ENCODE results near the gene CEP112. TPM values are rescaled to one million over a fixed set of nuclear protein-coding genes. Genes with fewer than 3 reads are reported as not detected.

CEP112 gene
- total and polyA plus RNA-seq, 2 donors (not counting 3 experiments of a cell fraction or from before 2014, with no cell fraction given): 1.5 to 25.3 TPM

- no peaks in the 10 kb centered on the region for H3K79me2 ChIP-seq (ENCODE audit: control insufficient read depth, insufficient read depth, low read length)
- H3K27me3 ChIP-seq (ENCODE audit: control insufficient read depth in 2 of 2, insufficient read depth in 2 of 2, low read length in 2 of 2): no peaks in the 10 kb centered on the region
- FAIRE-seq (no peak), DNase-seq (ENCODE audit: low read depth, low spot score) (no peak)
- ChIA-PET CTCF (no interaction called here), POLR2A (no interaction called here)
- no TSS peak for BruUV-seq (replicated peaks)
- H4K20me1 ChIP-seq (replicated peaks; ENCODE audit: control insufficient read depth, extremely low read depth, insufficient read depth, low read length): no peaks in the 10 kb centered on the region
- no peak overlapping the region for H3K4me2 ChIP-seq (ENCODE audit: insufficient read depth, low read length)
- intact Hi-C loops (cut with micrococcal nuclease) (no loop called here), dilution Hi-C loops (cut with MboI; ENCODE audit: extremely low pct_ligation_motif_present, low sequenced_read_pairs) (no loop called here)
- no peaks in the 10 kb centered on the region for H3K36me3 ChIP-seq (ENCODE audit: control insufficient read depth in 2 of 2, extremely low read depth in 1 of 2, insufficient read depth in 2 of 2, low read length in 2 of 2)
- H2AFZ ChIP-seq (ENCODE audit: low read depth, low read length): no peak overlapping the region
- H3K4me1 ChIP-seq (ENCODE audit: control insufficient read depth, extremely low read depth, insufficient read depth, low read length): peaks cover 9% of the 10 kb centered on the region
- H3K4me3 ChIP-seq (replicated peaks in 1 of 3; ENCODE audit: insufficient read depth in 1 of 3, low read depth in 1 of 3, low read length in 3 of 3): no peak overlapping the region
- TF ChIP-seq JUN (IDR thresholded peaks at IDR 0.05; ENCODE audit: borderline replicate concordance, insufficient read depth, insufficient read length, low read depth): no peak
- TF ChIP-seq GATA2 (IDR thresholded peaks at IDR 0.05; ENCODE audit: insufficient read depth, insufficient read length, low read depth, low read length): no peak
- TF ChIP-seq EZH2 (IDR thresholded peaks at IDR 0.05; ENCODE audit: borderline replicate concordance, low read depth, low read length, severe bottlenecking): no peak
- no peak for TF ChIP-seq MAX (IDR thresholded peaks at IDR 0.05; ENCODE audit: insufficient read depth, insufficient read length)
- no peaks in the 10 kb centered on the region for H3K9me1 ChIP-seq (replicated peaks; ENCODE audit: control insufficient read depth, extremely low read depth, insufficient read depth, low read length)
- no peak overlapping the region for H3K27ac ChIP-seq (ENCODE audit: insufficient read depth, low read depth, low read length)
- H3K9ac ChIP-seq (replicated peaks; ENCODE audit: extremely low read depth, insufficient read depth, low read length): no peak overlapping the region
- H3K9me3 ChIP-seq (replicated peaks; ENCODE audit: control insufficient read depth, insufficient read depth, low read length): no peaks in the 10 kb centered on the region
Measured at GRCh38 chr17:65664266-65664665, 527.7 kb downstream of the CEP112 start.

DNA sequence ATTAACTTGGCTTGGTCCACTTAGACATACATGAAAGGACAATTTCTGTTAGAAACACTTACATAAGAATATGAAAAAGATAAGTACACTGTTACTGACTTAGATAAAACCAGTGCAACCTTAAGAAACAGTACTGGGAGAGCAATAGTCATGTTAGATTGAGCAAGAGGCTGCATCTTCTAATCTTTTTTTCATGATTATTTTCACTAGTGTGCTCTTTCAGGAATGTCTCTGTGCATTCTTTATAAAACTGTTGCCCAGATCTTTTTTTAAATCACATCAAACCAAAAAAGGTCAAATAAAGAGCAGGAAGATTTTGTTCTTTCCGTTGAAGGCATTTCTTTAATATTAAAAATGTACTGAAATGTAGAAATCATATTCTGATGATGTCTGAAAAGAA, 529.7 kb downstream of the CEP112 start:
- Histone ChIP-seq H3K9me1 (replicated peaks; ENCODE audit: control insufficient read depth, extremely low read depth, insufficient read depth, low read length) (no peaks in the 10 kb centered on the region), H3K36me3 (ENCODE audit: control insufficient read depth in 2 of 2, extremely low read depth in 1 of 2, insufficient read depth in 2 of 2, low read length in 2 of 2) (no peaks in the 10 kb centered on the region), H3K27me3 (ENCODE audit: control insufficient read depth in 2 of 2, insufficient read depth in 2 of 2, low read length in 2 of 2) (no peaks in the 10 kb centered on the region), H3K4me2 (ENCODE audit: insufficient read depth, low read length) (no peak overlapping the region), H3K9me3 (replicated peaks; ENCODE audit: control insufficient read depth, insufficient read depth, low read length) (no peaks in the 10 kb centered on the region), H3K4me3 (replicated peaks in 1 of 3; ENCODE audit: insufficient read depth in 1 of 3, low read depth in 1 of 3, low read length in 3 of 3) (no peak overlapping the region), H3K9ac (replicated peaks; ENCODE audit: extremely low read depth, insufficient read depth, low read length) (no peak overlapping the region), H2AFZ (ENCODE audit: low read depth, low read length) (no peak overlapping the region), H4K20me1 (replicated peaks; ENCODE audit: control insufficient read depth, extremely low read depth, insufficient read depth, low read length) (no peaks in the 10 kb centered on the region), H3K4me1 (ENCODE audit: control insufficient read depth, extremely low read depth, insufficient read depth, low read length) (peaks cover 9% of the 10 kb centered on the region), H3K27ac (ENCODE audit: insufficient read depth, low read depth, low read length) (no peak overlapping the region), H3K79me2 (ENCODE audit: control insufficient read depth, insufficient read depth, low read length) (no peaks in the 10 kb centered on the region)
- POLR2A ChIA-PET: no interaction called here
- CTCF ChIA-PET: no interaction called here
- dilution Hi-C loops (cut with MboI; ENCODE audit: extremely low pct_ligation_motif_present, low sequenced_read_pairs): no loop called here
- FAIRE-seq: no peak
- no TSS peak for BruUV-seq (replicated peaks)
- intact Hi-C loops (cut with micrococcal nuclease): no loop called here
- DNase-seq (ENCODE audit: low read depth, low spot score): no peak
- TF ChIP-seq MYC (IDR thresholded peaks at IDR 0.05; ENCODE audit: low read depth, low read length): no peak
- TF ChIP-seq POLR2AphosphoS5 (IDR thresholded peaks at IDR 0.05; ENCODE audit: insufficient read depth, low read depth, low read length): no peak
- no peak for TF ChIP-seq EZH2 (IDR thresholded peaks at IDR 0.05; ENCODE audit: borderline replicate concordance, low read depth, low read length, severe bottlenecking)
- no peak for TF ChIP-seq POLR2A (IDR thresholded peaks at IDR 0.05; ENCODE audit: low read depth, low read length)
- no peak for TF ChIP-seq GATA2 (IDR thresholded peaks at IDR 0.05; ENCODE audit: insufficient read depth, insufficient read length, low read depth, low read length)
- no peak for TF ChIP-seq JUN (IDR thresholded peaks at IDR 0.05; ENCODE audit: borderline replicate concordance, insufficient read depth, insufficient read length, low read depth)
- no peak for TF ChIP-seq FOS (IDR thresholded peaks at IDR 0.05; ENCODE audit: borderline replicate concordance, insufficient read depth, low read length)
- TF ChIP-seq CTCF (IDR thresholded peaks at IDR 0.05; ENCODE audit: extremely low read depth in 1 of 2, insufficient read depth in 1 of 2, low read depth in 1 of 2, low read length in 2 of 2): no peak

Measured in endothelial cell of umbilical vein (primary cell).